ENCODE results near the gene MOB3B. TPM values are rescaled to one million over a fixed set of nuclear protein-coding genes. Genes with fewer than 3 reads are reported as not detected.
"Not testable (repeated sequence)": the region's sequence is repeated elsewhere in the genome, so short reads cannot be mapped to it uniquely, and the experiment has no call there.

The MOB3B gene
- total RNA-seq, 2 experiments from 2014 or later = 0.34 to 0.38 TPM

DNA sequence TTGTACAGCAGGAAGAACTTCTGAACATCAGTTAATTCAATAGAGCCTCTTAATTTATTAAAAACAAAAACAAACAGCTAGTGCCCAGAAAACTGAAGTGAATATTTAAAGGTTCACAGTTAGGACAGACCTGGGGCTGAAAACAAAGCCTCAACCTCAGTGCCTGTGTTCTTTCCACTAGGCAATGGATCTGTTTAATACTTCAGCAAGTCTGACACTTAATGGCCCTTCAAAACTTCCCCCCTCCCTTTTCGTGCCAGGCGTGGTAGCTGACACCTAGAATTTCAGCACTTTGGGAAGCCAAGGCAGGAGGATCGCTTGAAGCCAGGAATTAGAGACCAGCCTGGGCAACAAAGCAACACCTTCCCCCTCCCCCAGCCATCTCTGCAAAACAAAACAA, 60.1 kb downstream of the MOB3B start:
- H3K27ac Mint-ChIP-seq = no peak overlapping the region
- no peaks in the 10 kb centered on the region for H3K36me3 Mint-ChIP-seq
- no peaks in the 10 kb centered on the region for H3K4me1 Mint-ChIP-seq (ENCODE audit: low read depth)
- DNase-seq = no peak
- no peaks in the 10 kb centered on the region for H3K9me3 Mint-ChIP-seq
- no peaks in the 10 kb centered on the region for H3K27me3 Mint-ChIP-seq
- CTCF ChIA-PET = no interaction called here
- no peak overlapping the region for H3K4me3 Mint-ChIP-seq
- POLR2A ChIA-PET = no interaction called here
- intact Hi-C loops (cut with micrococcal nuclease) = no loop called here

DNA sequence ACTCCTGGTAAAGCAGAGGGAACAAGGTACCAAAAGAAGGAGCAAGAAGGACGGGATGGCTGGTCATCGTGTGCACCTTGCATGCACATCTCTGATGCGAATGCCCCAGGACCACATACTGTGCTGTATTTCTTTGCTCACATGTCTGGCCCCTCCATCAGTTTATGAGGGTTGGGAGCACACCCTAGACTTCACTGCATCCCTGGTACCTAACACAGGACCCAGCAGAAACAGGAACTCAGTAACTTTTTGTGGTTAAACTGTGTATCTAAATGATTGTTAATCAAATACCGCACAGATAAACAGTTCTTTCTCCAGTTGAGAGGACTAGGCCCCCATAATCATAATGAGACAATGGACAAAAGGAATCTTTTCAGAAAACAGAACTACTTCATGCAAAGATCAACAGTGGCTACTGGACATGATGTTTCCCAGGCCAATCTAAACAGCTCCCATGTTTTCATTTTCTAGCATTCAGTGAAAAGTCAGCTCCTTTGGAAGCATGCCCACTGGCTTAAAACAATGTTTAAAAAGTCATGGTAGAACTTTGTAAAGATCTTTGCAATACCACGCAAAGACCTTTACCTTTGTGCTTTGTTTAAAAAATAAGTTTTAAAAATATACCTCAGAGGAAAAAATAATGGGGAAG, 61.0 kb downstream of the MOB3B start:
- DNase-seq = no peak
- Mint-ChIP-seq H3K27me3 (no peaks in the 10 kb centered on the region), H3K36me3 (no peaks in the 10 kb centered on the region), H3K4me1 (ENCODE audit: low read depth) (no peaks in the 10 kb centered on the region), H3K4me3 (no peak overlapping the region), H3K9me3 (no peaks in the 10 kb centered on the region), H3K27ac (no peak overlapping the region)
- ChIA-PET CTCF (no interaction called here), POLR2A (no interaction called here)
- intact Hi-C loops (cut with micrococcal nuclease) = no loop called here

DNA sequence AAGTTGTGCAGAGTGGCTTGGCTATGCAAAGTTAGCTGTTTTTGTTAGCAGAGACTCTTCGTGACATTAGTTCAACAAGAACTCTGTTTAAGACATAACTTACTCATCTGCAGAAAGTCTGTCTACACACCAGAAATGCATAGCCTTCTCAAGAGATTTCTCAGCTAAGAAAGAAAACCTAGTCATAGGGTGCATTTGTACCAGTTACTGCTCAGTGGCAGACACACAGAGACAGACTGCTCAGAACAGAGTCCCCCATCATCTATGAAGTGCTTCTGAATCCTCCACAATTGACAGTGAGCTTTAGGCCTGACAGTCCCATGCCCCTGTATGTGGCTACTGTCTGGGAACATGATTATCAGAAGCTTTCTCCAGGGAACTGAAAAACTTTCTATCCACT, 61.6 kb downstream of the MOB3B start:
- Mint-ChIP-seq H3K4me1 (ENCODE audit: low read depth) (no peaks in the 10 kb centered on the region), H3K27ac (no peak overlapping the region), H3K9me3 (no peaks in the 10 kb centered on the region), H3K4me3 (no peak overlapping the region), H3K36me3 (no peaks in the 10 kb centered on the region), H3K27me3 (no peaks in the 10 kb centered on the region)
- ChIA-PET CTCF (no interaction called here), POLR2A (no interaction called here)
- no peak for DNase-seq
- intact Hi-C loops (cut with micrococcal nuclease) = no loop called here

DNA sequence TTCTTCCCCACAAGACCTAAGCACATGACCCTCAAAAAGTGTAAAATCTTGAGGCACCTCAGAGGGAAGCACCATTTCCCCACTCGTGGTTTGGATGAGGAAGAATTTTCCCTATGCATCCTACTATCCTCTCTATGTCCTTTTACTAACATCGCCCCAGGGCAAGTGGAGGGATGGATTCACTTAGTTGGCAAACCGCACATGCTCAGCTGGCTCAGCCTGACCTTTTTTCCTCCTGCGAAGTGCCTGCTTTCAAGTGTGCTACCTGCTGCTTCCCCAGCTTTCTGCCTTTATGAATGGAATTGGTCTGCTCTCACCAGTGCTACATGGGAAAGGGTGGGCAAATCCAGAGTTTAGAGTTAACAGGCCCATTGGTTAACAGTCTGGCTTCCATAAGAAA, 62.1 kb downstream of the MOB3B start:
- H3K27me3 Mint-ChIP-seq = no peaks in the 10 kb centered on the region

DNA sequence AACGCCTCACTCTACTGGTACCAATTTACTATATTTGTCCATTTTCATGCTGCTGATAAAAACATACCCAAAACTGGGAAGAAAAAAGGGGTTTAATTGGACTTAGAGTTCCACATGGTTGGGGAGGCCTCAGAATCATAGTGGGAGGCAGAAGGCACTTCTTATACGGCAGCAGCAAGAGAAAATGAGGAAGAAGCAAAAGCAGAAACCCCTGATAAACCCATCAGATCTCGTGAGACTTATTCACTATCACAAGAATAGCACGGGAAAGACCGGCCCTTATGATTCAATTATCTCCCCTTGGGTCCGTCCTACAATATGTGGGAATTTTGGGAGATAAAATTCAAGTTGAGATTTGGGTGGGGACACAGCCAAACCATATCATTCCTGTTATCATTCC, 63.1 kb downstream of the MOB3B start:
- intact Hi-C loops (cut with micrococcal nuclease); H3K4me1 Mint-ChIP-seq (ENCODE audit: low read depth); CTCF ChIA-PET; DNase-seq; H3K27ac Mint-ChIP-seq; POLR2A ChIA-PET; H3K9me3 Mint-ChIP-seq; H3K27me3 Mint-ChIP-seq; H3K36me3 Mint-ChIP-seq; H3K4me3 Mint-ChIP-seq: not testable (repeated sequence)

More for the DNA sequence above, 62.1 kb downstream of the MOB3B start:
- intact Hi-C loops (cut with micrococcal nuclease) = no loop called here
- ChIA-PET POLR2A (no interaction called here), CTCF (no interaction called here)
- Mint-ChIP-seq H3K9me3 (no peaks in the 10 kb centered on the region), H3K36me3 (no peaks in the 10 kb centered on the region), H3K4me1 (ENCODE audit: low read depth) (no peaks in the 10 kb centered on the region), H3K4me3 (no peak overlapping the region), H3K27ac (no peak overlapping the region)
- DNase-seq = no peak

DNA sequence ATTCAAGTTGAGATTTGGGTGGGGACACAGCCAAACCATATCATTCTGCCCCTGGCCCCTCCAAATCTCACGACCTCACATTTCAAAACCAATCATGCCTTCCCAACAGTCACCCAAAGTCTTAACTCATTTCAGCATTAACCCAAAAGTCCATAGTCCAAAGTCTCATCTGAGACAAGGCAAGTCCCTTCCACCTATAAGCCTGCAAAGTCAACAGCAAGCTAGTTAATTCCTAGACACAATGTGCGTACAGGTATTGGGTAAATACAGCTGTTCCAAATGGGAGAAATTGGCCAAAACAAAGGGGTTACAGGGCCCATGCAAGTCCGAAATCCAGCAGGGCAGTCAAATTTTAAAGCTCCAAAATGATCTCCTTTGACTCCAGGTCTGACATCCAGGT, 64.7 kb downstream of the MOB3B start:
- intact Hi-C loops (cut with micrococcal nuclease); H3K36me3 Mint-ChIP-seq; H3K27me3 Mint-ChIP-seq; H3K9me3 Mint-ChIP-seq; DNase-seq; POLR2A ChIA-PET; CTCF ChIA-PET; H3K4me1 Mint-ChIP-seq (ENCODE audit: low read depth); H3K4me3 Mint-ChIP-seq; H3K27ac Mint-ChIP-seq: not testable (repeated sequence)

DNA sequence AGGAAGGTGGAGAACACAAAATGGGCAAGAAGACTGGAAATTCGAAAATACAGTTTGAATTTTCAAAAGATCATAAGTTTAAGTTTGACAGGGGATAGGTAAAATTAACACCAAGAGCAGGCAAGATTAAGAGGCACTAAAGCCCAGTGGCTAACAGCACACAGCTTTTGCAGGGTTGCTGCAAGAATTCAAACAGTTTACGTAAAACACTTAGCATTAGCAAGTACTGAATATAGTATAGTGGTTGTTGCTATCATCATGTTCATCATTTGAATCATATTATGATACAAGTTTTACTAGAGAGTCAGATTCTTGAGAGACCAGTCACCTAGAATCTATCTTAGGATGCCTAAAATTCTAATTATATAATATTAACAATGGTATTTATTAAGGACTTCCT, 66.8 kb downstream of the MOB3B start:
- POLR2A ChIA-PET = no interaction called here
- H3K9me3 Mint-ChIP-seq = no peaks in the 10 kb centered on the region
- CTCF ChIA-PET = no interaction called here

DNA sequence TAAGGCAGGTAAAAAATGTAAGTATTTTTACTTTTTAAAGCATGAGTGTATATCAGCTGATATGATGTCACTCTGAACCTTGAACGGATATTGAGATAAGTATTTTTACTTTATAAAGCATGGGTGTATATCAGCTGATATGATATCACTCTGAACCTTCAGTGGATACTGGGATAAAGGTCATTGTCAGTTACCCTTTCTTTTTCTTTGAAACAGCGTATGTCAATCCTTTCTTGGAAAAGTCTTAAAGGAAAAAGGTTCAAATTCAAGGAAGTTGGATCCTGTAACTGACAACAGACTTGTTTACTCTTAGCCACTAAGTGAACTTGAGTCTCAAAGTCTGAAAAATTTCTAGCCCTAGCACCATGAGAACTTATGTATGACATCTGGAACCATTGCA, 67.2 kb downstream of the MOB3B start:
- Mint-ChIP-seq H3K4me1 (ENCODE audit: low read depth) (peaks cover 2% of the 10 kb centered on the region), H3K27me3 (peaks cover 1% of the 10 kb centered on the region), H3K4me3 (no peak overlapping the region), H3K36me3 (no peaks in the 10 kb centered on the region), H3K27ac (no peak overlapping the region), H3K9me3 (no peaks in the 10 kb centered on the region)
- ChIA-PET POLR2A (no interaction called here), CTCF (no interaction called here)
- no peak for DNase-seq
- intact Hi-C loops (cut with micrococcal nuclease) = no loop called here

More for the DNA sequence above, 66.8 kb downstream of the MOB3B start:
- intact Hi-C loops (cut with micrococcal nuclease) = no loop called here
- H3K27me3 Mint-ChIP-seq = peaks cover 1% of the 10 kb centered on the region
- no peak overlapping the region for H3K4me3 Mint-ChIP-seq
- H3K36me3 Mint-ChIP-seq = no peaks in the 10 kb centered on the region
- DNase-seq = no peak
- no peaks in the 10 kb centered on the region for H3K4me1 Mint-ChIP-seq (ENCODE audit: low read depth)
- H3K27ac Mint-ChIP-seq = no peak overlapping the region

DNA sequence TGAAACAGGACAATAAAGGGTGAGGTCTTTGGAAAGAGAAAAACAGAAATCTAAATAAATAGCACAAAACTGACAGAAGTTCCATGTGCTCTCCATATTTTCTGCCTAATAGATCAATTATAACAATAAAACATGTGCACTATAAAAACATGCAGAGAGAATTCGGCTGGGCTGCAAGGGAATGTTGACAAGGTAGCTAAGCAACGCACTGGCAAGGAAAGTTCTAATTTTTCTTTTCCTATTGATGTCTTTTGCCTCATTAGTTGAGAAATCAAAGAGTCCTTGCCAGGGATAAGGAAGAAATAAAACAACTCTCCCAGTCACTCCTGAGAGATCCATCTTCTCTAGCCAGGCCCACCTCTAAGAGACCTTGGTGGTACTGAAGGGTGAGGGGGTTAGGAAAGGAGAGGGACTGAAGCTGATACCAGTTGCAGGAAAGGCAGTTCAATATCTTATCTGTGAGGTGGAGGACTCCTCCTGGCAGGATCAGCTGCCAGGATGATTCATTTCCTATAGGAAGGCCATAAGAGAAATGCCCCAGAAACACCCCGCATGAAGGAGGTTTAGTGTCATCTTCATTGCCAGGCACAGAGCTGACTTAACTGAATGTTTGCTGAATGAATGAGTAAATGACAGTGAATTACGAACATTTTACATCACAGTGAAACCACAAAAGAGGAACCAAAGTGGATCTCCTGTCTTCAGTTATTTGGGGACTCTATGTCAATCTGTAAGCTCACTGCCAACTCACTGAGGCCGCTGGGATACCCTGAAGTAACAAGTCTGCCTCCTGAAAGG, 69.2 kb downstream of the MOB3B start:
- intact Hi-C loops (cut with micrococcal nuclease) = no loop called here
- POLR2A ChIA-PET = interaction anchor here (0.7 kb wide), 1 partner anchor 107 kb away, joined by 3 read pairs; no protein-coding TSS in a partner anchor
- Mint-ChIP-seq H3K27ac (no peak overlapping the region), H3K27me3 (peaks cover 1% of the 10 kb centered on the region), H3K9me3 (no peaks in the 10 kb centered on the region), H3K4me1 (ENCODE audit: low read depth) (peaks cover 2% of the 10 kb centered on the region), H3K36me3 (no peaks in the 10 kb centered on the region), H3K4me3 (no peak overlapping the region)
- CTCF ChIA-PET = interaction anchor here (0.8 to 1.1 kb wide), 2 partner anchors 69 to 426 kb away, joined by 3 read pairs; partner anchors contain the start of gene MOB3B
- DNase-seq = no peak

DNA sequence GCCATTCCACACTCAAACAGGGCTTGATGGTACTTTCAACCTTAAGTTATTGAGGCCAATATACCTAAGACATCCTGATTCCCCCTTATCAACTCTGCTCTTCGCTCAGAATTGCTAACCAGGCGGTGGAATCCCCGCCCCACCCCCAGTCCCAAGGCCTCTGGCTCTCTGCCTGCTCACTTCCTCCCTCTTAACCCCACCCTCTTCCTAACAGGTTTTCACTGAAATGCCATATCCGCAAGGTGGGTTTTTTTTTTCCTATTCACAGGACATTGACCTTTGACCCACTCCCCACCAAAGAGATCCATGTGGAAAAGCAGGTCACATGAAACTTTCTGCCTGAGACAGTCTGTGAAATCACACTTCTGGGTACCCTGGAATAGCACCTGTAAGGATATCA, 72.2 kb downstream of the MOB3B start:
- Mint-ChIP-seq H3K27me3 (peaks cover 1% of the 10 kb centered on the region), H3K36me3 (no peaks in the 10 kb centered on the region), H3K4me1 (ENCODE audit: low read depth) (peaks cover 2% of the 10 kb centered on the region), H3K9me3 (no peaks in the 10 kb centered on the region), H3K27ac (no peak overlapping the region), H3K4me3 (no peak overlapping the region)
- no peak for DNase-seq
- CTCF ChIA-PET = no interaction called here
- intact Hi-C loops (cut with micrococcal nuclease) = no loop called here
- POLR2A ChIA-PET = no interaction called here

DNA sequence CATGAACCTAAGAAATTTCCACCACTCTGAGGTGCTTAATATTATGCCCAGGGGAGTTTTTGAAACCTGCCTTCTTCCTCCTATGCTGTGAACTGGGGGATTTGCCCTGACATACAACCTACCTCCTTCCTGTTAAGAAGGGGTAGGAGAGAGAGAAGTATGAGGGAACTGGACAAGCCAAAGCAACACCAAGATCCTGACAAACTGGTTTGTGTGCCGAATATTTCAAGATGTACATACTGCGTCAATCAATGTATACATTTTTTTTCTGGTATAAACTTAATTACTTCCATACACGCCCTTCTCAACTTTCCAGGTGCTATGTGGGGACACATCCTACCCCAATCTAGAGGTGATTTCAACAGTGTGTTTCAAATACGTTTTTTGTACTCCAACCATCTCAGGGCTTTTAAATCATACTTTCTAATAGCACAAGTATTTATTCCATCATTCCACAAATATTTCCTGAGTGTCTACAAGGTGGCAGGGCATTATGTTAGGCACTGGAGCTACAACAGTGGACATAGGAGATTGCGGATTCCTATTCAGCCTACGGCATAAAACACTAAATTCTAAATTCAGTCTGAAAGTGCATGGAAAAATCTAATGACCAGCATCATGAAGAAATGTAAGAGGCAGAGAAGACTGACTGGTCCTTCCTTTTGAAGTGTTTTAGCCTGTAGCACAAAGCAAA, 75.6 kb downstream of the MOB3B start:
- ChIA-PET CTCF (no interaction called here), POLR2A (no interaction called here)
- H3K27ac Mint-ChIP-seq = no peak overlapping the region
- no peaks in the 10 kb centered on the region for H3K9me3 Mint-ChIP-seq
- no peaks in the 10 kb centered on the region for H3K36me3 Mint-ChIP-seq
- intact Hi-C loops (cut with micrococcal nuclease) = no loop called here
- no peak overlapping the region for H3K4me3 Mint-ChIP-seq
- peaks cover 1% of the 10 kb centered on the region for H3K27me3 Mint-ChIP-seq
- H3K4me1 Mint-ChIP-seq (ENCODE audit: low read depth) = peaks cover 2% of the 10 kb centered on the region
- no peak for DNase-seq

DNA sequence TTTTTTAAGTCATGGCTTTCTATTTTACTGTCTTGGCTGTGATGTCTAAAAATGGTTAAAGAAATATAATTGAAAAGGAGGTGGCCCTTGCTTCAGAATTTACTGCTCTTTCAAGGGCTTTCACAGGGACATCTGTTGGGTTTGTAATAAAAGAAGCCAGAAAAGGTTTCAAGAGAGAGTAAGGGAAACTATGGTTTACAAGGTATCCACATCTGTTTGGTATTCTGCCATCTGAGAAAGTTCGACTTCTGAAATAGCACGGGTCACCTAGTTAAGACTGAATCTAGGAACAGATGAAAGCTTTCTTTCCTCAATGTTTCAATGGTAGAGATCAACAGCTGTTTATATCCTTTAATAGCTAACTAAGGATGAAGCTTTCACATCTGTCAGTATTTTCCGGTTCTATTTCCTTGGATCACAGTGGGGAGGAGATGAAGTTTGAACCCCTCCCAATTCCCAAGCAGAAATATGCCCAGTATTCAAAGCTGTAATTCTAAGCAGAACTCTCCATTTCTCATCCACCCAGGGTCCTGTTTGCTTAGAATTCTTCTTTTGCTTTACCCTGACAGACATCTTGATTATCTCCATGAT, 78.3 kb downstream of the MOB3B start:
- no peaks in the 10 kb centered on the region for H3K4me1 Mint-ChIP-seq (ENCODE audit: low read depth)
- H3K27me3 Mint-ChIP-seq = no peaks in the 10 kb centered on the region
- no peak overlapping the region for H3K27ac Mint-ChIP-seq
- no peak overlapping the region for H3K4me3 Mint-ChIP-seq
- CTCF ChIA-PET = no interaction called here
- H3K36me3 Mint-ChIP-seq = peaks cover 4% of the 10 kb centered on the region
- peaks cover 6% of the 10 kb centered on the region for H3K9me3 Mint-ChIP-seq
- DNase-seq = no peak
- POLR2A ChIA-PET = no interaction called here
- intact Hi-C loops (cut with micrococcal nuclease) = no loop called here

Measured in activated CD4-positive, alpha-beta memory T cell treated with anti-CD3 and anti-CD28 coated beads for 36 hours (primary cell).